ENCODE data around the gene MFF. TPM values are rescaled to one million over a fixed set of nuclear protein-coding genes. Genes with fewer than 3 reads are reported as not detected.

MFF gene
- polyA plus RNA-seq, 1 of the 3 experiments (the other 2 are of a cell fraction), result 51.0 TPM

DNA sequence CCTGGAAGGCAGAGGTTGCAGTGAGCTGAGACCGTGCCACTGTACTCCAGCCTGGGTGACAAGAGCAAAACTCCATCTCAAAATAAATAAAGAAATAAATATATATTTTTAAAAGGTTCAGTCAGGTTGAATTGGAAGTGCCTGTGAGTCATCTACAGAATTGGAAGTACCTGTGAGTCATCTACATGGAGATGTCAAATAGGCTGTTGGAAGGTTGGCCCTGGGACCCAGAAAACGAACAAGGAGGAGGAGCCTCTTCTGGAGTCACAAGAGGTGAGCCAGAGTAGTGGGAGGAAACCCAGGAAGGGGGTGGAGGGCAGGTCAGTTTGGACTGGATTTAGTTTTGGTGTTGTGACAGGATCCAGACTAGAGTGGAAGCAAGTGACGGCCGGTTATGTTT lies 77.9 kb downstream of the MFF start:
- Histone ChIP-seq H3K27me3 (ENCODE audit: insufficient read depth) (no peaks in the 10 kb centered on the region), H3K4me1 (ENCODE audit: control insufficient read depth in 1 of 2, insufficient read depth in 2 of 2, low read depth in 1 of 2, low read length in 1 of 2) (peaks cover 5 to 14% of the 10 kb centered on the region in 2 experiments; a peak in 2 of 4 replicates), H4K20me1 (ENCODE audit: insufficient read depth) (no peaks in the 10 kb centered on the region), H3K9ac (no peak overlapping the region), H3K4me3 (ENCODE audit: low read depth in 2 of 2, low read length in 1 of 2) (no peak overlapping the region), H3K36me3 (replicated peaks in 1 of 2; ENCODE audit: control insufficient read depth in 1 of 2, insufficient read depth in 2 of 2, low read length in 1 of 2) (no peaks in the 10 kb centered on the region), H3K79me2 (ENCODE audit: insufficient read depth) (no peaks in the 10 kb centered on the region), H3K9me3 (no peaks in the 10 kb centered on the region), H3K27ac (ENCODE audit: low read depth in 2 of 2, low read length in 1 of 2) (no peak overlapping the region), H3F3A (replicated peaks; ENCODE audit: insufficient read depth) (peaks cover 7% of the 10 kb centered on the region), H3K9me2 (no peaks in the 10 kb centered on the region), H2AFZ (ENCODE audit: low read depth) (no peak overlapping the region), H3K4me2 (no peak overlapping the region)
- TF ChIP-seq ELF1 (IDR thresholded peaks at IDR 0.05) (no peak), NFIC (IDR thresholded peaks at IDR 0.05; ENCODE audit: borderline replicate concordance) (no peak), EP300 (IDR thresholded peaks at IDR 0.05; ENCODE audit: borderline replicate concordance in 1 of 2, low read depth in 1 of 2, low read length in 1 of 2) (no peak), FOXM1 (IDR thresholded peaks at IDR 0.05; ENCODE audit: low read depth) (no peak)
- WGBS (ENCODE audit: low lambda C conversion rate), result 63% methylated on average over 4 of the region's 4 CpGs
- POLR2A ChIA-PET, result no interaction called here
- CTCF ChIA-PET, result no interaction called here
- no peak for DNase-seq

DNA sequence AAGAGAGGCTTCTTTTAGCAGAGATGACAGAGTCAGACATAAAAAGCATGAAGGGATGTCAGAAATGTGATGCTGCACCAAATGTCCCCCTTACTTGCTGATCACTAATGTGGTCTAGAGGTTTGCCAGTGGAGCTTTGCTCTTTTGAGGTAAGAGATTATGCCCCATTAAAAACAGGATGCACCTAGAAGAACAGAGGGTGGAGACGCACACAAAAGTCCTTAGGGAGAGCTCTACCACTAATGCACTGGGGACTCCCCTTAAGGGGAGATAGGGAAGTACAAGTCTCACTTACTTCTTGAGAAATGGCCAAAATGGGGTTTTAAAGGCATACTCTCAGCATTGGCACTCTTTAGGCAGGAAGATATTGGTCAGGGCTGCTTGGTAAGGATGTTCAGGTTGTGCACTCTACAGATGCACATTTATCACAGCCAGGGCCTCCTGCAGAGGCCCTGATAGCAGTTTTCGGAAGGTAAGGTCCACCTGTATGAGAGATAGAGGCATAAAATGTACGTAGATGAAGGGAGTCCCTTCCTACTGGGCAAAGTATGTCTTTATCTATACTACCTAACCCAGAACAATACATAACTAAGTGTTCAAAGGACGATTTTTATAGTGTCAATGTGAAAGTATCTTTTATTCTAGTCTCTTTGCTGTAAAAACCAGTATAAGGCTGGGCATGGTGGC lies 79.7 kb downstream of the MFF start:
- Histone ChIP-seq H3K4me2 (no peak overlapping the region), H3K79me2 (ENCODE audit: insufficient read depth) (no peaks in the 10 kb centered on the region), H3K27ac (ENCODE audit: low read depth in 2 of 2, low read length in 1 of 2) (no peak overlapping the region), H3F3A (replicated peaks; ENCODE audit: insufficient read depth) (peaks cover 7% of the 10 kb centered on the region), H3K4me3 (ENCODE audit: low read depth in 2 of 2, low read length in 1 of 2) (no peak overlapping the region), H3K27me3 (ENCODE audit: insufficient read depth) (no peaks in the 10 kb centered on the region), H4K20me1 (ENCODE audit: insufficient read depth) (no peaks in the 10 kb centered on the region), H3K9ac (no peak overlapping the region), H3K9me2 (no peaks in the 10 kb centered on the region), H2AFZ (ENCODE audit: low read depth) (no peak overlapping the region), H3K36me3 (replicated peaks in 1 of 2; ENCODE audit: control insufficient read depth in 1 of 2, insufficient read depth in 2 of 2, low read length in 1 of 2) (no peaks in the 10 kb centered on the region), H3K9me3 (no peaks in the 10 kb centered on the region), H3K4me1 (ENCODE audit: control insufficient read depth in 1 of 2, insufficient read depth in 2 of 2, low read depth in 1 of 2, low read length in 1 of 2) (peaks cover 5 to 14% of the 10 kb centered on the region in 2 experiments; a peak in 2 of 4 replicates)
- TF ChIP-seq RAD21 (IDR thresholded peaks at IDR 0.05; ENCODE audit: low read length) (no peak), POLR2AphosphoS5 (IDR thresholded peaks at IDR 0.05; ENCODE audit: low read depth, low read length) (no peak)
- DNase-seq, result no peak
- ChIA-PET CTCF (interaction anchor here (0.6 to 5.7 kb wide), 8 partner anchors 9 to 389 kb away, joined by 3 to 52 read pairs (median 6); no protein-coding TSS in a partner anchor), POLR2A (no interaction called here)
- WGBS (ENCODE audit: low lambda C conversion rate), result 67% methylated on average over 4 of the region's 4 CpGs

DNA sequence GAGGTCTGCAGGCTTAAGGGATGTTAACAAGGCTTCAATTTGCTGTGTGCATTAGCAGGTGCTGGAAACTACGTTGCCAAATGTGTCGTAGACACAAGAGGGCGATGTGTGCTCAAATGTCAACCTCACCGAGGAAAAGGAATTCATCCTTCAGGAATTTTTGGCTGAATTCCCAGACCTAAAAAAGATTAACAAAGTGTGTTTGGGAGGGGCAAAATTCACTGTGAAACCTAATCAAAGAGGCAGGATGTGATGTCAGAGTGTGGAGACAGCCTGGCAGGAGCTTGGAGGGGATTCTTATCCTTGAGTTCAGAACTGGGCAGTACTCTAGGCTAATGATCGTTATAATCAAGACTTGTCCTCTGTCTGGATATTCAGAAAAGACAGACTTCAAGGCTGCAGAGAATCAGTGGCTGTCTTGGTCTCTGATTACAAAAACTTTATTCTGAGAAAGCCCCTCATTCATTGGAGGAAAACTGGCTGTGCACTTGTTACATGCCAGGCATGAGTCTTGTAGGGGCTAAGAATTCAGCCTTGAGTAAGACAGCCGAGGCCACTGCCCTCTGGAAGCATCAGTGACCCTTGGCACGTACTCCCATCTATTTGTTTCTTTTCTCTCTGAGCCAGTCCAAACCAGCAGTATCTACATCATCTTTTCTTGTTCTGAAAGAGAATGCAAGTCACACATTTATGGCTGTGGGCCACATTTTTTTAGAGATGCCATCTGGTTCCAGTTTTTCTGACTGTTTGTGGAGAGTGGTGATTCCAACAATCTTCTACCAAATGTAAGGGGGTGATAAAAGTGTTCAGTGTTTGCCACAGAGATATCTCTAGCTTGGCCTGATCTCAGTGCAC lies 81.4 kb downstream of the MFF start:
- H3K36me3 ChIP-seq (replicated peaks in 1 of 2; ENCODE audit: control insufficient read depth in 1 of 2, insufficient read depth in 2 of 2, low read length in 1 of 2), result no peaks in the 10 kb centered on the region
- no peaks in the 10 kb centered on the region for H3K79me2 ChIP-seq (ENCODE audit: insufficient read depth)
- no peaks in the 10 kb centered on the region for H3K9me3 ChIP-seq
- H3K4me1 ChIP-seq (ENCODE audit: control insufficient read depth in 1 of 2, insufficient read depth in 2 of 2, low read depth in 1 of 2, low read length in 1 of 2), result peaks cover 5 to 20% of the 10 kb centered on the region in 2 experiments; a peak in 2 of 4 replicates
- DNase-seq, result peak; percentile 77
- WGBS (ENCODE audit: low lambda C conversion rate), result 4% methylated on average over 7 of the region's 7 CpGs
- no peaks in the 10 kb centered on the region for H3K9me2 ChIP-seq
- H3K4me3 ChIP-seq (ENCODE audit: low read depth in 2 of 2, low read length in 1 of 2), result peak overlapping the region; percentile 13 to 28; a peak in 2 of 4 replicates
- peak overlapping the region; percentile 74 for H2AFZ ChIP-seq (ENCODE audit: low read depth)
- H4K20me1 ChIP-seq (ENCODE audit: insufficient read depth), result no peaks in the 10 kb centered on the region
- H3K27me3 ChIP-seq (ENCODE audit: insufficient read depth), result no peaks in the 10 kb centered on the region
- H3F3A ChIP-seq (replicated peaks; ENCODE audit: insufficient read depth), result peaks cover 10% of the 10 kb centered on the region
- H3K9ac ChIP-seq, result peak overlapping the region; percentile 60
- CTCF ChIA-PET, result interaction anchor here (0.7 to 5.7 kb wide), 36 partner anchors 9 to 460 kb away, joined by 3 to 52 read pairs (median 5); partner anchors contain the start of genes AGFG1 and SCYGR2
- POLR2A ChIA-PET, result no interaction called here
- peak overlapping the region; percentile 79 to 96 for H3K27ac ChIP-seq (ENCODE audit: low read depth in 2 of 2, low read length in 1 of 2)
- H3K4me2 ChIP-seq, result peak overlapping the region; percentile 80
- TF ChIP-seq FOXJ3 (CRISPR knock-in tag; IDR thresholded peaks at IDR 0.05) (no peak), MXI1 (IDR thresholded peaks at IDR 0.05; ENCODE audit: low read depth, low read length) (peak; percentile 43; the same call in 1 of the 2 replicates), GABPA (IDR thresholded peaks at IDR 0.05; ENCODE audit: low read depth) (peak; percentile 59; the same call in 1 of the 2 replicates), RXRA (IDR thresholded peaks at IDR 0.05; ENCODE audit: borderline replicate concordance, low read depth) (peak; percentile 61; the same call in 1 of the 2 replicates), GATA2 (CRISPR knock-in tag; IDR thresholded peaks at IDR 0.05) (no peak), NRF1 (IDR thresholded peaks at IDR 0.05; ENCODE audit: low read depth, low read length) (peak; percentile 8; the same call in 1 of the 2 replicates), POLR2AphosphoS5 (IDR thresholded peaks at IDR 0.05; ENCODE audit: low read depth, low read length) (peak; percentile 68)
- TF ChIP-seq, protein P1, sequence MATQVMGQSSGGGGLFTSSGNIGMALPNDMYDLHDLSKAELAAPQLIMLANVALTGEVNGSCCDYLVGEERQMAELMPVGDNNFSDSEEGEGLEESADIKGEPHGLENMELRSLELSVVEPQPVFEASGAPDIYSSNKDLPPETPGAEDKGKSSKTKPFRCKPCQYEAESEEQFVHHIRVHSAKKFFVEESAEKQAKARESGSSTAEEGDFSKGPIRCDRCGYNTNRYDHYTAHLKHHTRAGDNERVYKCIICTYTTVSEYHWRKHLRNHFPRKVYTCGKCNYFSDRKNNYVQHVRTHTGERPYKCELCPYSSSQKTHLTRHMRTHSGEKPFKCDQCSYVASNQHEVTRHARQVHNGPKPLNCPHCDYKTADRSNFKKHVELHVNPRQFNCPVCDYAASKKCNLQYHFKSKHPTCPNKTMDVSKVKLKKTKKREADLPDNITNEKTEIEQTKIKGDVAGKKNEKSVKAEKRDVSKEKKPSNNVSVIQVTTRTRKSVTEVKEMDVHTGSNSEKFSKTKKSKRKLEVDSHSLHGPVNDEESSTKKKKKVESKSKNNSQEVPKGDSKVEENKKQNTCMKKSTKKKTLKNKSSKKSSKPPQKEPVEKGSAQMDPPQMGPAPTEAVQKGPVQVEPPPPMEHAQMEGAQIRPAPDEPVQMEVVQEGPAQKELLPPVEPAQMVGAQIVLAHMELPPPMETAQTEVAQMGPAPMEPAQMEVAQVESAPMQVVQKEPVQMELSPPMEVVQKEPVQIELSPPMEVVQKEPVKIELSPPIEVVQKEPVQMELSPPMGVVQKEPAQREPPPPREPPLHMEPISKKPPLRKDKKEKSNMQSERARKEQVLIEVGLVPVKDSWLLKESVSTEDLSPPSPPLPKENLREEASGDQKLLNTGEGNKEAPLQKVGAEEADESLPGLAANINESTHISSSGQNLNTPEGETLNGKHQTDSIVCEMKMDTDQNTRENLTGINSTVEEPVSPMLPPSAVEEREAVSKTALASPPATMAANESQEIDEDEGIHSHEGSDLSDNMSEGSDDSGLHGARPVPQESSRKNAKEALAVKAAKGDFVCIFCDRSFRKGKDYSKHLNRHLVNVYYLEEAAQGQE (IDR thresholded peaks at IDR 0.05; ENCODE audit: low read depth, low read length), result no peak
- TF ChIP-seq, protein P2, sequence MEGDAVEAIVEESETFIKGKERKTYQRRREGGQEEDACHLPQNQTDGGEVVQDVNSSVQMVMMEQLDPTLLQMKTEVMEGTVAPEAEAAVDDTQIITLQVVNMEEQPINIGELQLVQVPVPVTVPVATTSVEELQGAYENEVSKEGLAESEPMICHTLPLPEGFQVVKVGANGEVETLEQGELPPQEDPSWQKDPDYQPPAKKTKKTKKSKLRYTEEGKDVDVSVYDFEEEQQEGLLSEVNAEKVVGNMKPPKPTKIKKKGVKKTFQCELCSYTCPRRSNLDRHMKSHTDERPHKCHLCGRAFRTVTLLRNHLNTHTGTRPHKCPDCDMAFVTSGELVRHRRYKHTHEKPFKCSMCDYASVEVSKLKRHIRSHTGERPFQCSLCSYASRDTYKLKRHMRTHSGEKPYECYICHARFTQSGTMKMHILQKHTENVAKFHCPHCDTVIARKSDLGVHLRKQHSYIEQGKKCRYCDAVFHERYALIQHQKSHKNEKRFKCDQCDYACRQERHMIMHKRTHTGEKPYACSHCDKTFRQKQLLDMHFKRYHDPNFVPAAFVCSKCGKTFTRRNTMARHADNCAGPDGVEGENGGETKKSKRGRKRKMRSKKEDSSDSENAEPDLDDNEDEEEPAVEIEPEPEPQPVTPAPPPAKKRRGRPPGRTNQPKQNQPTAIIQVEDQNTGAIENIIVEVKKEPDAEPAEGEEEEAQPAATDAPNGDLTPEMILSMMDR (IDR thresholded peaks at IDR 0.05), result peak; percentile 89
